IPS-18a (cell line): ENCODE measurements around the gene DNAH12.

ENCODE experiments used
- H3K27ac ChIP-seq: one replicate; pipeline ENCODE4 v1.5.1; 2013; ENCODE audit warnings: low read length
- H3K27me3 ChIP-seq: one replicate; pipeline ENCODE4 v1.6.1; 2013; ENCODE audit warnings: mild to moderate bottlenecking, low read length; ENCODE audit not compliant: control insufficient read depth, insufficient read depth
- H3K36me3 ChIP-seq: one replicate; pipeline ENCODE4 v1.6.1; 2013; ENCODE audit warnings: low read depth, low read length; ENCODE audit not compliant: control insufficient read depth
- H3K4me1 ChIP-seq: one replicate; pipeline ENCODE4 v1.6.1; 2013; ENCODE audit warnings: low read depth, low read length; ENCODE audit not compliant: control insufficient read depth
- H3K4me3 ChIP-seq: one replicate; pipeline ENCODE4 v1.5.1; 2013; ENCODE audit warnings: low read length
- H3K9ac ChIP-seq: one replicate; pipeline ENCODE4 v1.6.1; 2013; ENCODE audit warnings: mild to moderate bottlenecking, low read length, moderate library complexity
- H3K9me3 ChIP-seq: one replicate; pipeline ENCODE4 v1.6.1; 2013; ENCODE audit warnings: low read depth, low read length; ENCODE audit not compliant: control insufficient read depth

Gene DNAH12

GRCh38 chr3:57292159-57292896 lies 251.8 kb downstream of the DNAH12 start, which contains the start of gene ASB14:
TSS of gene ASB14 (minus strand) at chr3:57292685. CDS start at chr3:57292033, 652 bp downstream.
- Histone ChIP-seq H3K27me3 (no peaks in the 10 kb centered on the region), H3K4me3 (no peak within 1 kb of the TSS), H3K4me1 (no peaks in the 10 kb centered on the region), H3K9me3 (no peaks in the 10 kb centered on the region), H3K27ac (no peak within 1 kb of the TSS), H3K36me3 (no peaks in the 10 kb centered on the region), H3K9ac (no peak within 1 kb of the TSS)

- no peaks in the 10 kb centered on the region for H3K36me3 ChIP-seq
- H3K9me3 ChIP-seq, result no peaks in the 10 kb centered on the region
- H3K4me1 ChIP-seq, result no peaks in the 10 kb centered on the region
- H3K9ac ChIP-seq, result no peak overlapping the region
- no peak overlapping the region for H3K27ac ChIP-seq
- no peaks in the 10 kb centered on the region for H3K27me3 ChIP-seq
- no peak overlapping the region for H3K4me3 ChIP-seq
Observed at GRCh38 chr3:57288403-57288802, 255.7 kb downstream of the DNAH12 start.

GRCh38 chr3:57287205-57287604 lies 256.9 kb downstream of the DNAH12 start:
- no peaks in the 10 kb centered on the region for H3K36me3 ChIP-seq
- no peaks in the 10 kb centered on the region for H3K9me3 ChIP-seq
- H3K4me3 ChIP-seq, result no peak overlapping the region
- H3K27ac ChIP-seq, result no peak overlapping the region
- H3K4me1 ChIP-seq, result no peaks in the 10 kb centered on the region
- H3K9ac ChIP-seq, result no peak overlapping the region
- no peaks in the 10 kb centered on the region for H3K27me3 ChIP-seq

GRCh38 chr3:57283334-57283733 lies 260.8 kb downstream of the DNAH12 start:
- H3K36me3 ChIP-seq, result no peaks in the 10 kb centered on the region
- H3K27ac ChIP-seq, result no peak overlapping the region
- H3K4me3 ChIP-seq, result no peak overlapping the region
- H3K4me1 ChIP-seq, result no peaks in the 10 kb centered on the region
- H3K27me3 ChIP-seq, result no peaks in the 10 kb centered on the region
- H3K9me3 ChIP-seq, result no peaks in the 10 kb centered on the region
- H3K9ac ChIP-seq, result no peak overlapping the region

GRCh38 chr3:57281715-57282114 lies 262.4 kb downstream of the DNAH12 start:
- Histone ChIP-seq H3K9me3 (no peaks in the 10 kb centered on the region), H3K36me3 (no peaks in the 10 kb centered on the region), H3K27ac (no peak overlapping the region), H3K4me1 (no peaks in the 10 kb centered on the region), H3K27me3 (no peaks in the 10 kb centered on the region), H3K9ac (no peak overlapping the region), H3K4me3 (no peak overlapping the region)

GRCh38 chr3:57279685-57280084 lies 264.5 kb downstream of the DNAH12 start:
- Histone ChIP-seq H3K9me3 (no peaks in the 10 kb centered on the region), H3K36me3 (no peaks in the 10 kb centered on the region), H3K9ac (no peak overlapping the region), H3K4me1 (no peaks in the 10 kb centered on the region), H3K27me3 (no peaks in the 10 kb centered on the region), H3K4me3 (no peak overlapping the region), H3K27ac (no peak overlapping the region)

GRCh38 chr3:57278237-57278636 lies 265.9 kb downstream of the DNAH12 start:
- Histone ChIP-seq H3K36me3 (no peaks in the 10 kb centered on the region), H3K9ac (no peak overlapping the region), H3K4me1 (no peaks in the 10 kb centered on the region), H3K27me3 (no peaks in the 10 kb centered on the region), H3K9me3 (no peaks in the 10 kb centered on the region), H3K27ac (no peak overlapping the region), H3K4me3 (no peak overlapping the region)

GRCh38 chr3:57275393-57275792 lies 268.8 kb downstream of the DNAH12 start:
- Histone ChIP-seq H3K36me3 (peaks cover 5% of the 10 kb centered on the region), H3K27ac (no peak overlapping the region), H3K27me3 (no peaks in the 10 kb centered on the region), H3K9ac (no peak overlapping the region), H3K4me3 (no peak overlapping the region), H3K4me1 (no peaks in the 10 kb centered on the region), H3K9me3 (no peaks in the 10 kb centered on the region)

- no peaks in the 10 kb centered on the region for H3K27me3 ChIP-seq
- no peak overlapping the region for H3K4me3 ChIP-seq
- no peaks in the 10 kb centered on the region for H3K9me3 ChIP-seq
- H3K27ac ChIP-seq, result no peak overlapping the region
- no peak overlapping the region for H3K9ac ChIP-seq
- peaks cover 10% of the 10 kb centered on the region for H3K36me3 ChIP-seq
- H3K4me1 ChIP-seq, result no peaks in the 10 kb centered on the region
Observed at GRCh38 chr3:57274845-57275244, 269.3 kb downstream of the DNAH12 start.

- Histone ChIP-seq H3K4me3 (no peak overlapping the region), H3K9ac (no peak overlapping the region), H3K9me3 (no peaks in the 10 kb centered on the region), H3K4me1 (no peaks in the 10 kb centered on the region), H3K27ac (no peak overlapping the region), H3K27me3 (no peaks in the 10 kb centered on the region), H3K36me3 (peaks cover 34% of the 10 kb centered on the region)
Observed at GRCh38 chr3:57268416-57268815, 275.7 kb downstream of the DNAH12 start.

- no peak overlapping the region for H3K9ac ChIP-seq
- peaks cover 48% of the 10 kb centered on the region for H3K36me3 ChIP-seq
- no peak overlapping the region for H3K27ac ChIP-seq
- no peak overlapping the region for H3K4me3 ChIP-seq
- no peaks in the 10 kb centered on the region for H3K27me3 ChIP-seq
- H3K4me1 ChIP-seq, result no peaks in the 10 kb centered on the region
- H3K9me3 ChIP-seq, result no peaks in the 10 kb centered on the region
Observed at GRCh38 chr3:57261929-57262328, 282.2 kb downstream of the DNAH12 start.

- no peak overlapping the region for H3K9ac ChIP-seq
- H3K27ac ChIP-seq, result no peak overlapping the region
- no peak overlapping the region for H3K4me3 ChIP-seq
- no peaks in the 10 kb centered on the region for H3K27me3 ChIP-seq
- H3K9me3 ChIP-seq, result no peaks in the 10 kb centered on the region
- H3K4me1 ChIP-seq, result no peaks in the 10 kb centered on the region
- peaks cover 50% of the 10 kb centered on the region for H3K36me3 ChIP-seq
Observed at GRCh38 chr3:57261119-57261518, 283.0 kb downstream of the DNAH12 start.
